SU-DHL-6 (cell line): ENCODE measurements around the gene PTPN1.

Experiments
- EZH2phosphoT487 ChIP-seq: fragments of 200-600 bp; sonication (generic), shearing (Covaris generic); conservative IDR thresholded peaks from 2 replicates; pipeline ENCODE4 v1.6.1; 2018; ENCODE audit warnings: mild to moderate bottlenecking, antibody characterized with exemption, low read length, moderate library complexity, mixed read lengths
- TF ChIP-seq, protein P1 (sequence below): fragments of 200-600 bp; sonication (generic); IDR thresholded peaks from one replicate; pipeline ENCODE4 v1.5.1; 2017; ENCODE audit warnings: antibody characterized with exemption, mild to moderate bottlenecking, low read length, moderate library complexity; ENCODE audit not compliant: insufficient read depth, poor library complexity, severe bottlenecking

DNA sequence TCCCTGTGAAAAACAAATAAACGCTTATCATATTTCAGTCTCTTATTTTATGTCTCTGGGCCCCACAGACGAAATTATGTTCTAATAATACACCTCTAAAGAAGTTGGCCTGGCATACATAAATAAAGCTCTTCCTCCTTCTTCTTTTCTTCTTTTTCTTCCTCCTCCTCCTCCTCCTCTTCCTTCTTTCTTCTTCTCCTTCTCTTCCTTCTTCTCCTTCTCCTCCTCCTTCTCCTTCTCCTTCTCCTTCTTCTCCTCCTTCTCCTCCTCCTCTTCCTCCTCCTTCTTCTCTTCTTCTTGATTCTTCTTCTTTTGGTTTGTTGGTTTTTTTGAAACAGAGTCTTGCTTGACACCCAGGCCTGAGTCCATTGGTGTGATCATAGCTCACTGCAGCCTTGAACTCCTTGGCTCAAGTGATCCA is 41.8 kb upstream of the PTPN1 start:
- TF ChIP-seq, protein P1, sequence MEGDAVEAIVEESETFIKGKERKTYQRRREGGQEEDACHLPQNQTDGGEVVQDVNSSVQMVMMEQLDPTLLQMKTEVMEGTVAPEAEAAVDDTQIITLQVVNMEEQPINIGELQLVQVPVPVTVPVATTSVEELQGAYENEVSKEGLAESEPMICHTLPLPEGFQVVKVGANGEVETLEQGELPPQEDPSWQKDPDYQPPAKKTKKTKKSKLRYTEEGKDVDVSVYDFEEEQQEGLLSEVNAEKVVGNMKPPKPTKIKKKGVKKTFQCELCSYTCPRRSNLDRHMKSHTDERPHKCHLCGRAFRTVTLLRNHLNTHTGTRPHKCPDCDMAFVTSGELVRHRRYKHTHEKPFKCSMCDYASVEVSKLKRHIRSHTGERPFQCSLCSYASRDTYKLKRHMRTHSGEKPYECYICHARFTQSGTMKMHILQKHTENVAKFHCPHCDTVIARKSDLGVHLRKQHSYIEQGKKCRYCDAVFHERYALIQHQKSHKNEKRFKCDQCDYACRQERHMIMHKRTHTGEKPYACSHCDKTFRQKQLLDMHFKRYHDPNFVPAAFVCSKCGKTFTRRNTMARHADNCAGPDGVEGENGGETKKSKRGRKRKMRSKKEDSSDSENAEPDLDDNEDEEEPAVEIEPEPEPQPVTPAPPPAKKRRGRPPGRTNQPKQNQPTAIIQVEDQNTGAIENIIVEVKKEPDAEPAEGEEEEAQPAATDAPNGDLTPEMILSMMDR, result no peak
- no peak for TF ChIP-seq EZH2phosphoT487
